ENCODE measurements around the gene MACC1.

GRCh38 chr7:20240080-20240926 lies 23.1 kb upstream of the MACC1 start:
- TF ChIP-seq CTCF (IDR thresholded peaks at IDR 0.05) (no peak), POLR2A (IDR thresholded peaks at IDR 0.05) (no peak), EP300 (IDR thresholded peaks at IDR 0.05) (no peak)

All from tibial nerve (tissue), 4 donors.